HepG2 (cell line): ENCODE results near the gene PSMB3. TPM values are rescaled to one million over a fixed set of nuclear protein-coding genes. Genes with fewer than 3 reads are reported as not detected.

ENCODE experiments used
- CREBL2 ChIP-seq: sonication (generic); formaldehyde crosslinking; IDR thresholded peaks from 2 replicates; pipeline ENCODE4 v1.8.1; 2023; ENCODE audit warnings: missing genetic modification reagents, mild to moderate bottlenecking, borderline replicate concordance
- ELF1 ChIP-seq: sonication (generic); formaldehyde crosslinking; IDR thresholded peaks from 2 replicates; pipeline ENCODE4 v1.4.0; 2020; ENCODE audit warnings: missing genetic modification reagents
- FOXK1 ChIP-seq: sonication (generic); formaldehyde crosslinking; IDR thresholded peaks from 2 replicates; pipeline ENCODE4 v1.4.0; 2020; ENCODE audit warnings: low read depth, missing genetic modification reagents, borderline replicate concordance
- FOXO4 ChIP-seq: sonication (generic); formaldehyde crosslinking; conservative IDR thresholded peaks from 2 replicates; pipeline ENCODE4 v1.8.1; 2023; ENCODE audit warnings: missing genetic modification reagents
- MIER3 ChIP-seq: IDR thresholded peaks from 2 replicates; pipeline ENCODE4 v1.6.1; 2016; ENCODE audit warnings: missing compliant biosample characterization, borderline replicate concordance
- PHF21A ChIP-seq: sonication (generic); formaldehyde crosslinking; IDR thresholded peaks from 2 replicates; pipeline ENCODE4 v1.5.0; 2020; ENCODE audit warnings: mild to moderate bottlenecking, missing genetic modification reagents
- PPARG ChIP-seq: conservative IDR thresholded peaks from 2 replicates; pipeline ENCODE4 v1.6.1; 2016; ENCODE audit warnings: missing biosample characterization, missing genetic modification reagents
- PRMT3 ChIP-seq: sonication (generic); formaldehyde crosslinking; IDR thresholded peaks from 2 replicates; pipeline ENCODE4 v1.8.1; 2022; ENCODE audit warnings: low read depth, mild to moderate bottlenecking, moderate library complexity, missing genetic modification reagents, borderline replicate concordance
- RFXANK ChIP-seq: IDR thresholded peaks from 2 replicates; pipeline ENCODE4 v1.6.1; 2016
- SRF ChIP-seq: IDR thresholded peaks from 2 replicates; pipeline ENCODE4 v1.6.1; 2011; ENCODE audit warnings: mild to moderate bottlenecking, low read depth, low read length, moderate library complexity
- STAT6 ChIP-seq: sonication (generic); formaldehyde crosslinking; IDR thresholded peaks from 2 replicates; pipeline ENCODE4 v1.4.0; 2020; ENCODE audit warnings: missing genetic modification reagents, mild to moderate bottlenecking, borderline replicate concordance
- THAP9 ChIP-seq: sonication (generic); formaldehyde crosslinking; IDR thresholded peaks from 2 replicates; pipeline ENCODE4; 2020; ENCODE audit warnings: missing genetic modification reagents, mild to moderate bottlenecking, borderline replicate concordance
- THRA ChIP-seq: sonication (generic); formaldehyde crosslinking; IDR thresholded peaks from 2 replicates; pipeline ENCODE4 v1.4.0; 2020; ENCODE audit warnings: missing genetic modification reagents, borderline replicate concordance
- TSC22D2 ChIP-seq: sonication (generic); formaldehyde crosslinking; IDR thresholded peaks from 2 replicates; pipeline ENCODE4 v1.5.1; 2020; ENCODE audit warnings: missing genetic modification reagents, mild to moderate bottlenecking, borderline replicate concordance
- YEATS2 ChIP-seq: sonication (generic); formaldehyde crosslinking; IDR thresholded peaks from 2 replicates; pipeline ENCODE4 v1.4.0; 2020; ENCODE audit warnings: missing genetic modification reagents, borderline replicate concordance
- YY1 ChIP-seq: IDR thresholded peaks from 2 replicates; pipeline ENCODE4 v1.6.1; 2011; ENCODE audit warnings: low read length, low read depth, moderate library complexity, mild to moderate bottlenecking; ENCODE audit not compliant: insufficient read depth, insufficient replicate concordance
- ZFP36 ChIP-seq: fragments of 150-350 bp; IDR thresholded peaks from 2 replicates; pipeline ENCODE4 v1.6.1; 2018; ENCODE audit warnings: borderline replicate concordance, low read length, low read depth; ENCODE audit not compliant: partially characterized antibody
- ZNF33B ChIP-seq: sonication (generic); formaldehyde crosslinking; IDR thresholded peaks from 2 replicates; pipeline ENCODE4 v1.5.1; 2020; ENCODE audit warnings: mild to moderate bottlenecking, missing genetic modification reagents
- ZNF839 ChIP-seq: sonication (generic); formaldehyde crosslinking; IDR thresholded peaks from 2 replicates; pipeline ENCODE4 v1.4.0; 2020; ENCODE audit warnings: missing genetic modification reagents, mild to moderate bottlenecking, borderline replicate concordance
- polyA plus RNA-seq, 8 experiments: library from polyadenylated mRNA; depleted of rRNA in 3 of 8; stranded (reverse) in 7 of 8; unstranded in 1 of 8; fragments of >200 nt; fragmentation: Illumina TruSeq in 4 of 8; extraction: Trizol in 4 of 8; gene quantifications; 2 replicates each; pipeline versions ENCODE4 v1.2.1 to v1.2.3, GENCODE V29; 2011 to 2016; ENCODE audit warnings: low read depth in 4 of 8, missing spikeins in 1 of 8, mixed read lengths in 1 of 8; ENCODE audit not compliant: insufficient read depth in 1 of 8
- total RNA-seq, 5 experiments: library from RNA; depleted of rRNA; stranded (reverse); fragments of >200 nt; fragmentation: Illumina TruSeq; extraction: Trizol; gene quantifications; 2 replicates each; pipeline ENCODE4 v1.2.3, GENCODE V29; 2016; ENCODE audit warnings: low read depth in 1 of 5

The PSMB3 gene
- total and polyA plus RNA-seq, 2 of the 13 experiments (the other 11 are each of a cell fraction or from before 2014, with no cell fraction given): 366 to 517 TPM

GRCh38 chr17:38703742-38704605 lies 48.6 kb upstream of the PSMB3 start (continued):
- TF ChIP-seq ELF1 (CRISPR knock-in tag) (peak; percentile 93), THAP9 (peak; percentile 77; the same call in 1 of the 2 replicates), CREBL2 (CRISPR knock-in tag) (no peak), RFXANK (peak; percentile 88; the same call in 1 of the 2 replicates), THRA (CRISPR knock-in tag) (peak; percentile 99), PHF21A (peak; percentile 99), FOXK1 (peak; percentile 95), SRF (peak; percentile 71), ZFP36 (peak; percentile 100), YEATS2 (CRISPR knock-in tag) (peak; percentile 75; the same call in 1 of the 2 replicates), TSC22D2 (CRISPR knock-in tag) (peak; percentile 61; the same call in 1 of the 2 replicates), MIER3 (CRISPR knock-in tag) (peak; percentile 98), ZNF33B (no peak), PPARG (CRISPR knock-in tag) (peak; percentile 97), YY1 (peak; percentile 70), PRMT3 (CRISPR knock-in tag) (peak; percentile 44; the same call in 1 of the 2 replicates), FOXO4 (CRISPR knock-in tag) (0 out of 2 replicates have a peak, but pooled peaks have one; percentile 5), STAT6 (CRISPR knock-in tag) (peak; percentile 87), ZNF839 (CRISPR knock-in tag) (peak; percentile 23; the same call in 1 of the 2 replicates)
